ENCODE data around the gene SAP25.
"Not testable (repeated sequence)": the region's sequence is repeated elsewhere in the genome, so short reads cannot be mapped to it uniquely, and the experiment has no call there.

- TF ChIP-seq CTCF (optimal IDR thresholded peaks at IDR 0.05 in 1 of 3, IDR thresholded peaks at IDR 0.05 in 1 of 3, conservative IDR thresholded peaks at IDR 0.05 in 1 of 3; ENCODE audit: extremely low read depth in 1 of 3, insufficient read depth in 2 of 3, low read length in 3 of 3); EZH2 (IDR thresholded peaks at IDR 0.05; ENCODE audit: low read length): not testable (repeated sequence)
These were observed 25.3 kb downstream of the SAP25 start for GRCh38 chr7:100548446-100548845.
